ENCODE data around the gene RAB27A.

RAB27A gene

DNA sequence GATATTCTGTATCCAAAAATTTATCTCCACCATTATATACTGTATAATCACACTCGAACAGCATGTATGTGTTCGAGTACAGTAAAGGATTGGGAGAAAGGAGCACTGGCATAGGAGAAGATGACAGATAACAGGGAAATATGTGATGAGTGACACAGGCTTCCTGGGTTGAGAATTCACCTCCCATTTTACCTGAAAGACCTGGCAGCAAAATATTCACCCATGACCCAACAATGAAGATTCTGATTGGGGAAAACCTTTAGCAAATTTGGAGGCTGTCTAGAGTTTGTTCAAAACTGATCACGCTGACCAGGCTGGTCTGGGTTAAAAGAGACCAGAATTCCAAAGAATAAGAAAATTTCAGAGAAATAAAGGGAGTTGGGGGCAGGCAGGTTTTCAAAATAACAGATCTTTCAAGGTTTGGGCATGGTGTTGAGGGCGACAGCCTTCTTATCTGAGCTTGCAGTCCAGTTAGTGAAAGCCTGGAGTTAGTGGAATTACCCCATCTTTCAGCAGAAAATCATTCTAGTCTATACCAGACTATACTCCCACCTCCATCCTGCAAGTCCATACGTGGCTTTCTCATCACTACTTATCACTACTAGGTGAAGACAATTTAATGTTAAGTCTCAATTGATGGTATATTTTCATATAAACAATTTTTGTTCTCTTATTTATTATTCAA, 50.0 kb downstream of the RAB27A start:
- Histone ChIP-seq H3F3A (ENCODE audit: insufficient read depth, low read length) (no peaks in the 10 kb centered on the region), H3K79me2 (ENCODE audit: low read length) (peaks cover 45% of the 10 kb centered on the region), H3K36me3 (replicated peaks; ENCODE audit: insufficient read depth, low read length) (no peaks in the 10 kb centered on the region), H3K27ac (ENCODE audit: low read length) (no peak overlapping the region), H2AFZ (ENCODE audit: low read length) (no peak overlapping the region), H3K4me2 (ENCODE audit: low read depth, low read length) (no peak overlapping the region), H4K20me1 (ENCODE audit: insufficient read depth, low read length) (no peaks in the 10 kb centered on the region), H3K4me1 (ENCODE audit: low read length) (peaks cover 14% of the 10 kb centered on the region), H3K27me3 (replicated peaks; ENCODE audit: insufficient read depth, low read length) (no peaks in the 10 kb centered on the region), H3K9ac (ENCODE audit: low read length) (no peak overlapping the region), H3K9me2 (replicated peaks; ENCODE audit: insufficient read depth, low read length) (no peaks in the 10 kb centered on the region), H3K4me3 (ENCODE audit: low read length) (no peak overlapping the region), H3K9me3 (replicated peaks; ENCODE audit: insufficient read depth, low read length) (no peaks in the 10 kb centered on the region)
- DNase-seq, result no peak
- TF ChIP-seq, protein P1, sequence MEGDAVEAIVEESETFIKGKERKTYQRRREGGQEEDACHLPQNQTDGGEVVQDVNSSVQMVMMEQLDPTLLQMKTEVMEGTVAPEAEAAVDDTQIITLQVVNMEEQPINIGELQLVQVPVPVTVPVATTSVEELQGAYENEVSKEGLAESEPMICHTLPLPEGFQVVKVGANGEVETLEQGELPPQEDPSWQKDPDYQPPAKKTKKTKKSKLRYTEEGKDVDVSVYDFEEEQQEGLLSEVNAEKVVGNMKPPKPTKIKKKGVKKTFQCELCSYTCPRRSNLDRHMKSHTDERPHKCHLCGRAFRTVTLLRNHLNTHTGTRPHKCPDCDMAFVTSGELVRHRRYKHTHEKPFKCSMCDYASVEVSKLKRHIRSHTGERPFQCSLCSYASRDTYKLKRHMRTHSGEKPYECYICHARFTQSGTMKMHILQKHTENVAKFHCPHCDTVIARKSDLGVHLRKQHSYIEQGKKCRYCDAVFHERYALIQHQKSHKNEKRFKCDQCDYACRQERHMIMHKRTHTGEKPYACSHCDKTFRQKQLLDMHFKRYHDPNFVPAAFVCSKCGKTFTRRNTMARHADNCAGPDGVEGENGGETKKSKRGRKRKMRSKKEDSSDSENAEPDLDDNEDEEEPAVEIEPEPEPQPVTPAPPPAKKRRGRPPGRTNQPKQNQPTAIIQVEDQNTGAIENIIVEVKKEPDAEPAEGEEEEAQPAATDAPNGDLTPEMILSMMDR (IDR thresholded peaks at IDR 0.05; ENCODE audit: low read length), result no peak
- TF ChIP-seq EZH2phosphoT487 (IDR thresholded peaks at IDR 0.05; ENCODE audit: low read length) (no peak), EZH2 (optimal IDR thresholded peaks at IDR 0.05; ENCODE audit: low read depth, low read length) (no peak)

GRCh38 chr15:55238877-55239276, 50.7 kb downstream of the RAB27A start:
- Histone ChIP-seq H3K4me3 (ENCODE audit: low read length) (no peak overlapping the region), H3K36me3 (replicated peaks; ENCODE audit: insufficient read depth, low read length) (no peaks in the 10 kb centered on the region; the same call in 1 of the 2 replicates), H3K9me3 (replicated peaks; ENCODE audit: insufficient read depth, low read length) (no peaks in the 10 kb centered on the region), H3K27ac (ENCODE audit: low read length) (no peak overlapping the region), H3K4me2 (ENCODE audit: low read depth, low read length) (no peak overlapping the region), H3K9ac (ENCODE audit: low read length) (no peak overlapping the region), H3K79me2 (ENCODE audit: low read length) (peaks cover 41% of the 10 kb centered on the region), H3F3A (ENCODE audit: insufficient read depth, low read length) (no peaks in the 10 kb centered on the region), H3K9me2 (replicated peaks; ENCODE audit: insufficient read depth, low read length) (no peaks in the 10 kb centered on the region), H3K4me1 (ENCODE audit: low read length) (peaks cover 14% of the 10 kb centered on the region), H2AFZ (ENCODE audit: low read length) (no peak overlapping the region), H3K27me3 (replicated peaks; ENCODE audit: insufficient read depth, low read length) (no peaks in the 10 kb centered on the region), H4K20me1 (ENCODE audit: insufficient read depth, low read length) (no peaks in the 10 kb centered on the region)
- TF ChIP-seq EZH2 (optimal IDR thresholded peaks at IDR 0.05; ENCODE audit: low read depth, low read length) (no peak), EZH2phosphoT487 (IDR thresholded peaks at IDR 0.05; ENCODE audit: low read length) (no peak)
- TF ChIP-seq, protein P1 (IDR thresholded peaks at IDR 0.05; ENCODE audit: low read length), result no peak
- DNase-seq, result no peak

DNA sequence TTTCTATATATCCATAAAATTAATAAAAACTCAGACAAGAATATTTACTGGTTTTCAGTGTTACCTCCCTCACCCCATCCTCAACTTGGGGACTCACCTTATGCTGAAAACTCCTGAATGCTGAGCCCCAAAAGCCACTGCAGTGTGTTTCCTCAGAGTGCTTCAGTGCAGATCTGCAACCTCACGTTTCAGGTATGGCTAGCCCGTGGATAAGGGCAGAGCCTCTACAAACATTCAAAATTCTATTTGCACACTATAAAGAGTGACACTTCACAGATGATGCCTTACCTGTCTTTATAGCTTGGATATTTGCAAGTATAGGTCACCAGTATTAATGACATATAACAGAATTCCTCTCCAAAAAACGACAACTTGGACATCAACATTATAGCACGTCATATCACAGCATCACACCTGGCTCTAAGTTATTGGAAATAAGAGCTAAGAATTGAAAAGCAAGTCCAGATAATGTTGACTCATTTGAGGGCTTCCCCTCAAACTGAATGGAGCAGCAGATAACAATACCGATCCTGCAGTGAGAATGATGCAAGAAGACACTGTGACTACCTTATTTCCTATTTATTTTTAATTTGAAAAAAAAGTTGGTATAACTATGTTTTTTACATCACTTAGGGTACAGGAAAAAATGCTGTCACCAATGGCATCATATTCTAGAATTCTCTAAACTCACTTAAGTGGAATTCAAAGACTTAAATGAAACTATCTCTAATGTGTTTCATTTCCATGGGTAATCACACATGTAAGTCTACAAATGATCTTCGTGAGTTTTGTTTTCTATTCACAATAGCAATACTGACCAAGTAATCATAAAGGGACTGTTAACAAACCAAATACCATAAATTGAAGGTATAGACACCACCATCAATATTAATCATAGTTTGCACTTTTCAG, 52.1 kb downstream of the RAB27A start:
- Histone ChIP-seq H3K79me2 (ENCODE audit: low read length) (peaks cover 30% of the 10 kb centered on the region), H3K4me1 (ENCODE audit: low read length) (peaks cover 14% of the 10 kb centered on the region), H3K9me3 (replicated peaks; ENCODE audit: insufficient read depth, low read length) (no peaks in the 10 kb centered on the region), H3K9ac (ENCODE audit: low read length) (no peak overlapping the region), H3K9me2 (replicated peaks; ENCODE audit: insufficient read depth, low read length) (no peaks in the 10 kb centered on the region), H3K4me3 (ENCODE audit: low read length) (no peak overlapping the region), H2AFZ (ENCODE audit: low read length) (no peak overlapping the region), H4K20me1 (ENCODE audit: insufficient read depth, low read length) (no peaks in the 10 kb centered on the region), H3F3A (ENCODE audit: insufficient read depth, low read length) (no peaks in the 10 kb centered on the region), H3K27ac (ENCODE audit: low read length) (no peak overlapping the region), H3K36me3 (replicated peaks; ENCODE audit: insufficient read depth, low read length) (no peaks in the 10 kb centered on the region; the same call in 1 of the 2 replicates), H3K4me2 (ENCODE audit: low read depth, low read length) (no peak overlapping the region), H3K27me3 (replicated peaks; ENCODE audit: insufficient read depth, low read length) (no peaks in the 10 kb centered on the region)
- DNase-seq, result no peak
- no peak for TF ChIP-seq EZH2phosphoT487 (IDR thresholded peaks at IDR 0.05; ENCODE audit: low read length)
- no peak for TF ChIP-seq EZH2 (optimal IDR thresholded peaks at IDR 0.05; ENCODE audit: low read depth, low read length)
- TF ChIP-seq, protein P1 (IDR thresholded peaks at IDR 0.05; ENCODE audit: low read length), result no peak
